PC-3 (cell line): ENCODE measurements around the gene DAPL1.

Source experiments
- EZH2 ChIP-seq: fragments of 300-600 bp; sonication (generic); IDR thresholded peaks from one replicate; pipeline ENCODE4 v1.6.1; 2017; ENCODE audit warnings: antibody characterized with exemption, mild to moderate bottlenecking, low read length; ENCODE audit not compliant: unreplicated experiment
- EZH2phosphoT487 ChIP-seq: fragments of 300-600 bp; sonication (generic); IDR thresholded peaks from 2 replicates; pipeline ENCODE4 v1.6.1; 2018; ENCODE audit warnings: mild to moderate bottlenecking, antibody characterized with exemption, low read length, borderline replicate concordance
- TF ChIP-seq, protein P1 (sequence below): fragments of 300-600 bp; sonication (generic); conservative IDR thresholded peaks from 2 replicates; pipeline ENCODE4 v1.5.1; 2017; ENCODE audit warnings: antibody characterized with exemption, low read depth, mild to moderate bottlenecking, low read length

DNA sequence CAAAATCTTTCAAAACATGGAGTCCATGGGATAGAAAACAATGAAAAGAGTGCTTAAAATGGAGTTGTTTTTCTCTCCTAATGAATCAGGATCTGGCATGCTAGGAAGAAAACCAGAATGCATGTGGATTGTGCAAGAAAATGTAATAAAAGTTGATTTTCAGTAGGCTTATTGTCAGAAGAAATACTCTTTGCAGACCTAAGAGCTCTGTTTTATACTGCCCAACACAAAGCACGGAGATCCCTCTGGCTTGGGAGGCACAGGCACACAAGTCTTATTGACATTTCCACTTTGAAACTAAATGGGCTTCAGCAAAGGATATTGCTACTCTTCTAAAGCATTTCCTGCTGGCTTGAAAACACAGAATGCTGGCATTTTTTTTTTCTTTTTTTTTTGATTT lies 15.5 kb upstream of the DAPL1 start:
- TF ChIP-seq, protein P1, sequence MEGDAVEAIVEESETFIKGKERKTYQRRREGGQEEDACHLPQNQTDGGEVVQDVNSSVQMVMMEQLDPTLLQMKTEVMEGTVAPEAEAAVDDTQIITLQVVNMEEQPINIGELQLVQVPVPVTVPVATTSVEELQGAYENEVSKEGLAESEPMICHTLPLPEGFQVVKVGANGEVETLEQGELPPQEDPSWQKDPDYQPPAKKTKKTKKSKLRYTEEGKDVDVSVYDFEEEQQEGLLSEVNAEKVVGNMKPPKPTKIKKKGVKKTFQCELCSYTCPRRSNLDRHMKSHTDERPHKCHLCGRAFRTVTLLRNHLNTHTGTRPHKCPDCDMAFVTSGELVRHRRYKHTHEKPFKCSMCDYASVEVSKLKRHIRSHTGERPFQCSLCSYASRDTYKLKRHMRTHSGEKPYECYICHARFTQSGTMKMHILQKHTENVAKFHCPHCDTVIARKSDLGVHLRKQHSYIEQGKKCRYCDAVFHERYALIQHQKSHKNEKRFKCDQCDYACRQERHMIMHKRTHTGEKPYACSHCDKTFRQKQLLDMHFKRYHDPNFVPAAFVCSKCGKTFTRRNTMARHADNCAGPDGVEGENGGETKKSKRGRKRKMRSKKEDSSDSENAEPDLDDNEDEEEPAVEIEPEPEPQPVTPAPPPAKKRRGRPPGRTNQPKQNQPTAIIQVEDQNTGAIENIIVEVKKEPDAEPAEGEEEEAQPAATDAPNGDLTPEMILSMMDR: no peak
- no peak for TF ChIP-seq EZH2phosphoT487
- no peak for TF ChIP-seq EZH2
